Immature natural killer cell (primary cell): Measurements from ENCODE around the gene CFAP65. TPM values are rescaled to one million over a fixed set of nuclear protein-coding genes. Genes with fewer than 3 reads are reported as not detected.

Experiments
- DNase-seq, 3 donors: peaks; one replicate each; pipeline ENCODE4 v3.0.0; 2022; ENCODE audit warnings: mixed read lengths in 1 of 3
- H3K27ac Mint-ChIP-seq, 6 donors: one replicate each; pipeline ENCODE4 v1.8.0; 2020; ENCODE audit warnings: mixed read lengths in 6 of 6, mild to moderate bottlenecking in 5 of 6, inconsistent platforms in 4 of 6, moderate library complexity in 3 of 6
- H3K27me3 Mint-ChIP-seq, 3 donors: one replicate each; pipeline ENCODE4 v1.8.0; 2020 to 2021; ENCODE audit warnings: low read depth in 3 of 3, mild to moderate bottlenecking in 3 of 3, mixed read lengths in 3 of 3, moderate library complexity in 3 of 3, inconsistent platforms in 1 of 3
- H3K36me3 Mint-ChIP-seq, 3 donors: one replicate each; pipeline ENCODE4 v1.8.0; 2020; ENCODE audit warnings: mixed read lengths in 3 of 3, inconsistent platforms in 2 of 3, mild to moderate bottlenecking in 2 of 3
- H3K4me1 Mint-ChIP-seq, 2 donors: one replicate each; pipeline ENCODE4 v1.8.0; 2020; ENCODE audit warnings: inconsistent platforms in 2 of 2, mild to moderate bottlenecking in 2 of 2, mixed read lengths in 2 of 2, moderate library complexity in 1 of 2
- H3K4me3 Mint-ChIP-seq, 5 donors: one replicate each; pipeline ENCODE4 v1.8.0; 2020; ENCODE audit warnings: mild to moderate bottlenecking in 5 of 5, mixed read lengths in 5 of 5, inconsistent platforms in 3 of 5, moderate library complexity in 3 of 5
- H3K9me3 Mint-ChIP-seq, 6 donors: one replicate each; pipeline ENCODE4 v1.8.0; 2020; ENCODE audit warnings: mild to moderate bottlenecking in 6 of 6, mixed read lengths in 6 of 6, inconsistent platforms in 4 of 6, moderate library complexity in 3 of 6
- polyA plus RNA-seq, 3 donors: library from polyadenylated mRNA; unstranded; fragments of 300-500 nt; fragmentation: Illumina TruSeq; gene quantifications; one replicate each; pipeline ENCODE4 v1.2.3, GENCODE V29; 2021

CFAP65 gene
- polyA plus RNA-seq, 3 donors from 2014 or later = not detected

DNA sequence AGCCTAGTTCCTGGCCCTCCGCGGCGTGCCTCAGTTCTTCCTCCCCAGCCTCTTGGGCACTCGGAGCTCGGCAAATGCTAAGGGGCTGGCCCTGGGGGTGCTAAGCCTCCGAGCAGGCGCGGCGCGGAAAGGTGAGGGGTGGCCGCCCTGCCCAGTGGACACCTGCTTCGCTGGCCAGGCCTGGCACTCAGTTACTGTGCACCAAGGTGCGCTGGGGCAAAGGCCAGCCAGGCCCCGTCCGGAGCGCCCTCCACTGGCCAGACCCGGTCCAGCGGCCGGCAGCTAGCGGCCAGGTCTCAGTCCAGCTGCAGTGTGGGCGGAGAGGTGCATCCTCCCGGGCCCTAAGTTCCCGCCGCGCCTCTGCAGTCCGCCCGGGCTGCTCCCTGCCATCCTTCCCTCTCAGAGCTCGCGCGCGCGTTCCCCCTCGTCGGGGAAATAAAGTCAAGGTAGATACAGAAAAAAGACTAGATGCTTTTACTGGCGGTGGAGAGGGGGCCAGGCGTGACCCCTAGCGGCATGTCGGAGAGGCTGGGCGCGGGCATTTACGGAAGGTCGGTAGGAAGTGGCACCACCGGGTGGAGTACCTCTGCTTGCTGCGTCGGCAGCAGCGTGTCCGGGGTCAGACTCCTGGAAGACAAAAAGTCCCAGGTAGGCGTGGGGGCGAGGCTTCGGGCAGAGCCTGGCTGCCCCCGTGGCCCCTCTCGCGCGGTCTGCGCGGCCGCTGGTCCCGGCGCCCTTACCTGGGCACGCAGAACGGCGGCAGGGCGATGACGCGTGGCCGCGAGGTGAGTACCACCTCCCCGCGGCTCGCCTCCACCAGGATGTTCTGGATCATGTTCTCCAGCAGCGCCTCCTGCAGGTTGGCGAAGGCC lies 38.7 kb downstream of the CFAP65 start:
- no peak overlapping the region for H3K27ac Mint-ChIP-seq
- H3K36me3 Mint-ChIP-seq = no peaks in the 10 kb centered on the region
- H3K4me1 Mint-ChIP-seq = peaks cover 0 to 11% of the 10 kb centered on the region in 2 donors
- DNase-seq = no peak
- H3K27me3 Mint-ChIP-seq = peaks cover 16 to 32% (median 19%) of the 10 kb centered on the region in 3 donors
- no peaks in the 10 kb centered on the region for H3K9me3 Mint-ChIP-seq
- peak overlapping the region; percentile 51 to 69 (median 60) for H3K4me3 Mint-ChIP-seq

DNA sequence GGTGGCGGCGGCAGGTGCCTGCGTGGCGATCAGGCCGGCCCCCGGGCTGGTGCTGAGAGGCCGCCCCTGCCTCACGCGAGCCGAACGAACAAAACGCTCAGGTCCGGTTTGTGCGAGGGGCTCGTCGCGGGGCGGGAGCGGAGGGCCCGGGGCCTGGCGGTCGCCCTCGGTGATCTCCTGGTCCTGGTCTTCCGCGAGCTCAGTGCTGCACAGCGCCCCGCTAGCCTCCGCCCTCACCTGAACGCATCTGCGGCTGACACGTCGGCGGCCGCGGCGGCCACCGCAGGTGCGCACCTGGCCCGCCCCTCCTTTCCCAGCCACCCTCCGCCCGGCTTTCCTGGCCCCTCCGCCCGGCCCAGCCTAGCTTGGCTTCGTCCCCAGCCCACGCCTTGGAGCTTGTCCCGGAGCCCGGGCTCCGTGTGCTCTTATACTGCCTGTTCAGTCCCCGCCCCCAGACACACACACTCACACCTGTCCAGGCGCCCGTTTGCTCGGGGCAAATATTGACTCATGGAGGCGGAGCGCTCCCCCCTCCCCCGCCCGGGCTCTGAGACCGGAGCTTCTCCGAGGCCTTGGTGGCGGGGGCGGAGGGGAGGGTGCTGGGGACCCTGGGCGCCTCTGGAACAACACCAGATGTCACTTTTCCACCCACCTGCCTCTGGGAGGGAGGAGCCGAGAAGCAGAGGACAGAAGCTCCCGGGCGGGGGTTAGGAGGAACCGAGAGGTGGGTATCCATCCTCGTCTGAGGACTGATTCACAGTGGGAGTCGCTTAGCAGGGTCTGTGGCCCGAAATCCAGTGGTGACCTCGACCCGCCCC lies 39.5 kb downstream of the CFAP65 start:
- H3K36me3 Mint-ChIP-seq = no peaks in the 10 kb centered on the region
- no peaks in the 10 kb centered on the region for H3K9me3 Mint-ChIP-seq
- H3K4me3 Mint-ChIP-seq = no peak overlapping the region
- H3K27me3 Mint-ChIP-seq = peaks cover 17 to 35% (median 21%) of the 10 kb centered on the region in 3 donors
- no peak overlapping the region for H3K27ac Mint-ChIP-seq
- DNase-seq = no peak
- H3K4me1 Mint-ChIP-seq = peaks cover 0 to 11% of the 10 kb centered on the region in 2 donors

DNA sequence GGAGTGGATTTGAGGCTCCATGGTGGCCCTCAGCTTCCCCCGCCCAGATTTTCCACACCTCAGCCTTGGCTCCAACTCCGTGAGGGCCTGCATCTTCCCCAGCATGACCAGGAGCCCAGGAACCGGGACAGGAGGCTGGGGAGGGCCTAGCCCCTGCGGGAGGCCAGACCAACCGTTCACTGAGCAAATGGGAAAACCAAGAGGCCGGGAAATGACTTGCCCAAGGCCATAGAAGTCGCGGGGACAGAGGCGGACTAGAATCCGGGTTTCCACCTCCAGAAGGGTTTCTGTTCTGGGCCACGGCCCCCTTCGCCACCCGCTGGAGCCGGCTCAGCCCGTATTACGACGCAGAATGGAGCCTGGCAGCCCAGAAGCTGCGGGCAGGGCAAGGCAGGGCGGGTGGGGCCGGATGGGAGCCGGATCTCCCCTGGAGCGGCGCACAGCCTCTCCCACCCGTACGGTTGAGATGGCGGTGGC lies 40.2 kb downstream of the CFAP65 start:
- Mint-ChIP-seq H3K9me3 (no peaks in the 10 kb centered on the region), H3K27me3 (peaks cover 17 to 32% (median 23%) of the 10 kb centered on the region in 3 donors), H3K4me3 (peak overlapping the region in 1 of 5 donors; percentile 10), H3K4me1 (peaks cover 0 to 12% of the 10 kb centered on the region in 2 donors), H3K27ac (no peak overlapping the region), H3K36me3 (no peaks in the 10 kb centered on the region)
- no peak for DNase-seq

DNA sequence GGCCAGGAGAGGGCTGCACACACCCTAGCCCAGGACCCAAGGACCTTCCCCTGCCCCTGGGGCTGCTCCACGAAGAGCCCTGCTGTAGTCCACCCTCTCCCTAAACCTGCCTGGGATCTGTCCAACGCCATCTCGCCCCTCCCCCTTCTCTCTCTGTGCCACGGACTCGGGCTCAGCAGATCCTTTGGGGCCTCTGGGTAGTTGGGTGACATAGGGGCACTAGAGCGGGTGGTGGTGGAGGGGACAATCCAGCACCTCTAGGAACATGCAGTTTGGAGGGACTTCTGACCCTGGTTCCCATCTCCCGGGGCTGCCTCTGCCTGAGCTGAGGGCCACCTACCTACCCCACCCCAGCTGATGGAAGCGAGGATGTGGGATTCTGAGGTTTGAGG lies 40.8 kb downstream of the CFAP65 start:
- H3K27me3 Mint-ChIP-seq = peaks cover 17 to 33% (median 23%) of the 10 kb centered on the region in 3 donors
- peaks cover 4 to 14% of the 10 kb centered on the region in 2 donors for H3K4me1 Mint-ChIP-seq
- H3K36me3 Mint-ChIP-seq = no peaks in the 10 kb centered on the region
- no peak overlapping the region for H3K4me3 Mint-ChIP-seq
- H3K9me3 Mint-ChIP-seq = no peaks in the 10 kb centered on the region
- no peak for DNase-seq
- H3K27ac Mint-ChIP-seq = no peak overlapping the region

DNA sequence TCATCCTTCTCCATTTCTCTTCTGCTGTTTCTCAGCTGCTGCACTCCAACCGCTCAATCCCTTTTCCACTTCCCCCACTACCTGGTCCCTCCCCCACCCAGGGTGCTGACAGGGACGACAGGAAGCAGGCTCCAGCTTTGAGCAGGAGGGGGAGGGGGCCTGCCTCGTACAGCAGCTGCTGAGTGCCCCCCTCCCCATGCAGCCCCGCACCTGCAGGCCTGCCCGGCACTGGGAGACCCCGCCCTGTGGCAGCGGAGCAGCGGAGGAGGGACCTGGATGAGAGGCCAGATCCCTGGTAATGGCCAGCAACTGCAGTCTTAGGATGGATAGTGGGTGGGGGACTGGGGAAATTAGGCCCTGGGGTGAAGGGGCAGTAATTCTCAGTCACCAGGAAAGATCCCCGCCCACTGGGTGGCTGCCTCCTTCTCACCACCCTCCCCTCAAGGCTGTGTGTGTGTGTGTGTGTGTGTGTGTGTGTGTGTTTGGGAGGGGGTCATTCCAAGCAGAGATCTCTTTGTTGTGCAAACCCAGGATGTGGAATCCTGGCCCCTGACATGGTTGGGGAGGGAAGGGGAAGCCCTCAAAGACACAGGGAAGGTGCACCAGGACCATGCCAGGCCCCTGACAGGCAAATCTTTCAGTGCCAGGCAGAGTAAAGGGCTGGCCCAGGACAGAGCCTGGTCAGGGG lies 41.3 kb downstream of the CFAP65 start:
- DNase-seq = no peak
- Mint-ChIP-seq H3K4me1 (peaks cover 7 to 17% of the 10 kb centered on the region in 2 donors), H3K27ac (no peak overlapping the region), H3K36me3 (no peaks in the 10 kb centered on the region), H3K9me3 (no peaks in the 10 kb centered on the region), H3K4me3 (no peak overlapping the region), H3K27me3 (peaks cover 15 to 33% (median 26%) of the 10 kb centered on the region in 3 donors)

DNA sequence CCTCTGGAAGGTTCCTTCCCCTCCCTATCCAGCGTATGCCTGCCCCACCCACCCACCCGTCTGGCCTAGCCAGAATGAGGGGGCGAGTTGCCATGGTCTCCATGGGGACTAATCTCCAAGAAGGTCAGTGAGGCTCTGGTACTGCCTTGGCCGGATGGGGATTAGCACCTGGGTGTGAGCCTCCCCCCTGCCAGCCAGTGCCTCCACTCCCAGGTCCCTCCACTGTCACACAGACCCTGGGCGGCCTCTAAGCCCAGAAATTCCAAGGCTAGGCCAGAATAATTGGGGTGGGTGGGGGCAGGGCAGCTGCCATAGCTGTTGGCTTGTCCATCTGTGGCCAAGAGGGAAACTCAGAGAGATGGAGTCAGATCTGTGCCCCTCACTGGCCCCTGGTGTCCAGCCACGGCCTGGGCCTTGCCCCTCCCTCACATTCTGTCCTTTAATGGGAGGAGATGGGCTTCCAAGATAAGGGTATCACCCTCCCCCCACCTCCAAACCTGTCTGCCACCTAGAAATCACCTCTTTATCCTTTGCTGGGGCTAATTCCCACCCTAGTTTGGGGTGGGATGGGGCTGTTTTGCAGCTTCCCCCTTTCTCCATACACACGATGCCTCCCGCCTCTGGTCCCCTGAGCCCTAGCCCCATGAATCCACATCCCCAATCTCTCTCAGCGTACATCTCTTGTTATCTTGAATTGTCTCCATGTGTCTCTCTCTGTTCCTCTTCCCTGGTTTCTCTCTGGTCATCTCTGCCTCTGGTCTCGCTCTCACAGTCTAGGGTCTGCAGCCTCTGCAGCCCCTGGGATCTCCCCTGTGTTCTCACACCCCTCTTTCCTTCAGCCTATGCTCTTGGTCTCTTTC lies 42.1 kb downstream of the CFAP65 start:
- Mint-ChIP-seq H3K27me3 (peaks cover 11 to 30% (median 23%) of the 10 kb centered on the region in 3 donors), H3K9me3 (peaks cover 0 to 3% (median 0%) of the 10 kb centered on the region in 6 donors), H3K4me3 (no peak overlapping the region), H3K27ac (no peak overlapping the region), H3K36me3 (no peaks in the 10 kb centered on the region), H3K4me1 (peaks cover 7 to 17% of the 10 kb centered on the region in 2 donors)
- no peak for DNase-seq

DNA sequence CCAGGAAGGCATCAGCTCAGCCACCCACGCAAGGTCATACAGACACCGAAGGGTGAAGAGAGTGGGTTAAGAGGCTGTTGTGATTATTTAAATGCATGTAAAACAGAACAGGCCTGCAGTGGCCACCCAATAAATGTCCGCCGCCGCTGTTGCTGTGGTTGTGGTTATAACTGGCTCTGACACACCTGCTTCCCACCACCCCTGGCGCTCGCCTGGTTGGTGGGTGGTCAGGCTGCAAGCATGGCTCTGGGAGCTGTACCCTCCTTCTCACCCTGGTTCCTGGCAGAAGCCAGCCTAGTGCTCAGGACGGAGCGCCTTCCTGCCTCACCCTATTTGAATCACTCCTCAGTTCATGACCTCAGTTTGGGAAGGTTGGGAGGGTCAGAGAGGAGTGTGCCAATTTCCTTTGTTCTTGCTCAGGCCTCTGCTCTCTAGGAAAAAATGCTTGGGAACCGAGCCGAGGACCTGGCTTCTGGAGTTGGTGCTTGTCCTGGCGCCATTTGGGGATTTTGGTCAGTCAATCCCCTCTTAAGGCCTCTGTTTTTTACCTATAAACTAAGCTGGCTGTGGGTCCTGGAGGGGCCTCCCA lies 42.8 kb downstream of the CFAP65 start:
- H3K27ac Mint-ChIP-seq = no peak overlapping the region
- DNase-seq = no peak
- H3K4me3 Mint-ChIP-seq = no peak overlapping the region
- H3K4me1 Mint-ChIP-seq = peaks cover 7 to 13% of the 10 kb centered on the region in 2 donors
- H3K9me3 Mint-ChIP-seq = peaks cover 0 to 3% (median 0%) of the 10 kb centered on the region in 6 donors
- H3K27me3 Mint-ChIP-seq = peaks cover 11 to 24% (median 20%) of the 10 kb centered on the region in 3 donors
- no peaks in the 10 kb centered on the region for H3K36me3 Mint-ChIP-seq

DNA sequence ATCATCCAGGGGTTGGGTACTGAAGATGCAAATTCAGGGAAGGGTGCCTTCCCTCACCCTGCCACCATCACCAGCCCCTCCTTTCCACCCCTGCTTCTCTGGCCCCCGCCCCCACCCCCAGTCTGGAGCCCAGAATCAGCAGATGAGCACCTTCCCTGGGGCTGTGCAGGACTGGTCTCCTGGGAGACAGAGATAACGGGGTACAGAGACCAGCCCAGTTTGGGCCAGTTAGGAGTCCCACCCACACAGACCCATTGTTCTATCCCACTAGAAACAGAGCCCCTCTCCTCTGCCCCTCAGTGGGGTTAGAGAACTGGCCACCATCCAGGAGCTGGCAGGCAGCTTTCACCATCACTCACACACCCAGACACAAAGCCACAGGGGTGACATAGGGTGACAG lies 43.6 kb downstream of the CFAP65 start:
- DNase-seq = no peak
- Mint-ChIP-seq H3K4me3 (no peak overlapping the region), H3K36me3 (no peaks in the 10 kb centered on the region), H3K4me1 (peaks cover 7% of the 10 kb centered on the region in 2 donors), H3K9me3 (peaks cover 0 to 3% (median 0%) of the 10 kb centered on the region in 6 donors), H3K27me3 (peaks cover 11 to 20% (median 20%) of the 10 kb centered on the region in 3 donors), H3K27ac (no peak overlapping the region)

DNA sequence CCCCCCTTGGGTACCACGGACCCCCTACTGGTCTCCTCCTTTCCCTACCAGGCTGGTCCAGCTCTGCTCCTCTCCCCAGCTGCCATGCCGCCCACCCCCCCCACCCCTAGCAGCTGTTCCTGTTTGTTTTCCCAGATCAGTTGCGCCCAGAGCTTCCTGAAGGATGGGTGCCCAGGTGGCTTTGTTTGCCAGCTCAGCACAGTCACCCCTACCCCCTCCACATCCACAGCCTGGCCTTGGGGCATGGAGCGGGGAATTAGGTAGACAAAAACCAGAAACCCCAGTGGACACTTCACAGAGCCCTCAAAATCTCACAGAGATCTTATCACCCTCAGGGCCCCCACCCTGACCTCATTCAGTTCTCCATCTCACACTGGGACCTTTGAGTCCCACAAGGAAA lies 44.4 kb downstream of the CFAP65 start:
- peak overlapping the region in 1 of 6 donors; percentile 45 for H3K27ac Mint-ChIP-seq
- no peak for DNase-seq
- H3K4me3 Mint-ChIP-seq = peak overlapping the region in 1 of 5 donors; percentile 7
- peaks cover 11 to 21% (median 20%) of the 10 kb centered on the region in 3 donors for H3K27me3 Mint-ChIP-seq
- H3K4me1 Mint-ChIP-seq = peaks cover 6 to 7% of the 10 kb centered on the region in 2 donors
- H3K36me3 Mint-ChIP-seq = no peaks in the 10 kb centered on the region
- peaks cover 0 to 3% (median 0%) of the 10 kb centered on the region in 6 donors for H3K9me3 Mint-ChIP-seq

DNA sequence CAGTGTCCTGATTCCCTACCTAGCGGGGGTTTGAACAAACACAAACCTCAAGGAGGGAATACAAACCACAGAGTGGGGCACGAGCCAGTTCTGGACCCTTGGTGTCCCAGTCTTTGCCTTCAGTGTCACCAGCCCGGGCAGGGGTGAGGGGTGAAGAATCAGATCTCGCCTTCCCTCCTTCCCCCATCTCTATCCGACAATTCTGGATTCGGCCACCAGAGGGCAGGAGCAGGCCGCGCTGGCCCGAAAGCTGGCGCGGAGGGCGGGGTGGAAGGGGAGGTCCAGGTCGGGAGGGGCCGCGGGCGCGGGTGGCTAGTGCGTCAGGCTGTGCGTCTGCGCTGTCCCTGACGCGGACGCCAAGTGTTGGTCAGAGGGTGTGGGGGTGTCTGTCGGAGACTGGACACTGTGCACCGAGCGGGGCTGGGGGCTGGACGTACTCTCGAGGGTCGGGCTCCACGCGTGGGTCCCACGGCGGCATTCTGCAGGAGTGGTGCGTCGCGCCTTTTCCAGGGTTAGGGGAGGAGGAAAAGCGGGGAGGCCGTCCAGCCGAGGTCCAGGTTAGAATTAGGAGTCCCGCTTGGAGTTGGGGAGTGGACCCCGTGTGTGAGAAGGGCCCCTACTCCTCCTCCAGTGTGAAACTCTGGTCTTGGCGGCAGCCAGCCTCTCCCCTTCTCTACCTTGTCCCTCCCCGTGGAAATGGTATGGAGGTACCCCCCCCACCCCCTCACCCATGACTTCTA lies 45.2 kb downstream of the CFAP65 start:
- peaks cover 6 to 7% of the 10 kb centered on the region in 2 donors for H3K4me1 Mint-ChIP-seq
- H3K4me3 Mint-ChIP-seq = peak overlapping the region in 4 of 5 donors; percentile 13 to 58 (median 44)
- H3K9me3 Mint-ChIP-seq = peaks cover 0 to 3% (median 0%) of the 10 kb centered on the region in 6 donors
- peak overlapping the region in 2 of 6 donors; percentile 22 to 32 for H3K27ac Mint-ChIP-seq
- peak; percentile 60 to 66 (median 60) for DNase-seq
- H3K27me3 Mint-ChIP-seq = peaks cover 15 to 26% (median 22%) of the 10 kb centered on the region in 3 donors
- no peaks in the 10 kb centered on the region for H3K36me3 Mint-ChIP-seq

DNA sequence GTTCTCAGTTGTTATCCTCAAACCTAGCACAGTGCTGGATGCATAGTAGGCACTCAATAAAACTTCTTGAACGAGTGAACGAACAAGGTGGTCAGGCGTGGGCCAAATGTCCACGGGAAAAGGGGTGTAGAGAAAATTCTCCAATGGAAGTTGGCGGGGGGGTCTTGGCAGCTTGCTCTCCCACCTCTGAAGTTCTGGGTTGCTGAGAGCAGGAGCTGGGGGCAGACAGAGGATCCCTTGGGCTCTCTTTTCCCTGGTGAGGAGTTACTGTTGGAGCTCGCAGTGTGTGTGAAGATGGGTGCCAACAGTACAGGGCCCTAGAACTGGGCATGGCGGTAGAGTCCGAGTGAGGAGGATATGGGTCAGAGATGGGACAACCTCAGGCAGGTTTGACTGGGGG lies 45.8 kb downstream of the CFAP65 start:
- no peak for DNase-seq
- Mint-ChIP-seq H3K9me3 (peaks cover 0 to 3% (median 0%) of the 10 kb centered on the region in 6 donors), H3K4me1 (peaks cover 6 to 7% of the 10 kb centered on the region in 2 donors), H3K27ac (no peak overlapping the region), H3K36me3 (no peaks in the 10 kb centered on the region), H3K4me3 (peak overlapping the region in 2 of 5 donors; percentile 42 to 49), H3K27me3 (peaks cover 15 to 26% (median 21%) of the 10 kb centered on the region in 3 donors)
